HG02678 (cell line): ENCODE measurements around the gene GAS7.
A peak's percentile ranks its signal among the peaks of the same experiment; 100 is the strongest.

Experiments used
- ATAC-seq: cut with Tn5 transposase; IDR thresholded peaks from one replicate; pipeline ENCODE4 v1.9.1; 2021; ENCODE audit warnings: mild to moderate bottlenecking, moderate library complexity; ENCODE audit not compliant: unreplicated experiment

Gene GAS7

DNA sequence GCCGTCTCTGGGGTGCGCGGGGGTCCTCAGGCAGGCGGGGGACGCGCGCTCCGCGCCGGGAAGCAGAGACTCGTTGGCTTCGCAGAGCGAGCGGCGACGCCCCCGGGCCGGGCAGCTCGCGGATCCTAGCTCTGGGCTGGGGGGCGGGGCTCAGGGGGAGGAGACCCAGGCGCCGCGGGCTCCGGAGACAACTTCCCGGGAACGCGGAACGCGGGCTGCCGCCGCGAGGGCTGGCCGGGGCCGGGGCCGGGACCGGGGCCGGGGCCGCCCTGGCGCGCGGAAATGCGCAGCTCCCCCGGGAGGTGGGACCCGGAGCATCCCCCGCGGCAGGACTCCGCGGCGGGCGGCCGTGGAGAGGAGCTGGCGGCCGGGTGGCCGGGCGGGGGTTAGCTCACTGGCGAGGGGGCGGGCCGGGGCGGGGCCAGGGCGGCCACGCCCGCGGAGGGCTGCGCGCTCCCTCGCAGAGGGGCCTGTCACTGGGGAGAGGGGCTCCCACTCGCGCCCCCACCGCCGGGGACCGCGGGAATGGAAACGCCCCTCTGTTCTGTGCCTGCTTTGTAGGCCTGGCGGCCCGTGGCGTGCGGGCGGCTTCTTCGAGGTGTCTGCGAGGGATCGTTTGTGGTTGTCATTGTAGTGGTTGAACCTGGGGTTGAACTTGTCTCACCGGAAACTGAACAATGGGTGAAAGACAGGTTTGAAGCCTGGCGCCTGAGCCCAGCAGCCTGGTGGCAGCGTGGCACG lies at the start of gene GAS7:
GAS7 (minus strand) TSS at position 98 of the 741 bp plus-strand sequence.
- ATAC-seq, result no peak

DNA sequence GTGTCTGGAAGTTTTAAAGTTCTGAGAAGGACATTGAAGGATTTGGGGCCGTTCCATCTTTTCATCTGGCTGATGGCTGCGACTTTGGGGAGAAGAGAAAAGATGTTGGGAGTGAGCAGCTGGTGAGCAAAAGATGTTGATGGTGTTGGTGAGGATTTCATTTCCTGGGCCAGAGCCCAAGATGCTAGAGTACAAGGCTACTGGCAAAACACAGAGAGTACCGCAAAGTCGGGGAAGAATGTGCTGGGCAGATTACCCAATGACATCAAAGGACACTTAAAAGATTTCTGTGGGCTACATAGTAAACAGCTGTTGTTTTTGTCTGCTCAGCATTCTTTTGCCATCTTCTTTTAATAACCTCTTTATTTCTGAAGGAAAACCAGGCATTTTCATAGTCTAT lies 49.4 kb upstream of the GAS7 start:
- ATAC-seq, result no peak

DNA sequence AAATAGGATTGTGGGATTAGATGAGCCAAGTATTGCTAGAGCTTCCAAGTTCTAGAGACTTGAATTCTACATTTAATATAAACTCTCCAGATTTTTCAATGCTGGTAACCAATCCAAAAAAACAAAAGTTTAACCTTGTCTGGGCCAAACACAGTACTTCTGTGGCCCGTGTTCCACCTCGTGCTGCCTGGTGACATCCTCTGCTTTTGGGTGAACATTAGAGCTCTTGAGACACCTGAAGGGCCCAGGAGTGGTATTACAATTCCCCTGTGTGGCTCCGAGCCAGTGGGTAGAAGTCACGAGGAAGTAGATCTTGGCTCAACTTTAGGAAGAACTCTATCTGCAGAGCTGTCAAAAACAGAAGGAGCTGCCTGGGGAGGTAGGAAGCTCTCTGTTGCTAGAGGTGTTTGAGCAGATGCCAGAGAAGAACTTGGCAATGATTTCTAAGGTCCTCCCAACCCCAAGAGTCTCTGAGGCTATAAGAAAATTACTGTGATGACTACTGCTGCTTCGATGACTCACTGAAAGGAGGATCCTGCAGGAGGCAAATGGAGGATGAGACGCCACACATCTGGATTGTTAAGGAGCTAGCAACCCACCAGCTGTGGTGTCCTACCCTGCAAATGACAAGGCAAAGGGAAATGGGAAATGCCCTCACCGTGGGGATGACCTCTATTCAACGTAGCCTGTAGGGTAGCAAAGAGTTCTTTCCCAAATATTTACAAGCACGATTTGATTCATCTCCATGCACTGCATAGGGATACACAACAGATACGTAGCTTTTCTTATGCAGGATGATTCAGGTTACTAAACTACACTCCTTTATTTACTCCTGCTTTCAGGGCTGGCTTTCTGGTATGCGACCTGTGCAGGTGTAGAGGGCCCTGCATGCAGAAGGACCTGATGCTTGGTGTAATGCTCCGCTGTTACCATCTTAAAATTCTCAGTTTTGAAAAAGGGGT lies 45.8 kb upstream of the GAS7 start:
- no peak for ATAC-seq

DNA sequence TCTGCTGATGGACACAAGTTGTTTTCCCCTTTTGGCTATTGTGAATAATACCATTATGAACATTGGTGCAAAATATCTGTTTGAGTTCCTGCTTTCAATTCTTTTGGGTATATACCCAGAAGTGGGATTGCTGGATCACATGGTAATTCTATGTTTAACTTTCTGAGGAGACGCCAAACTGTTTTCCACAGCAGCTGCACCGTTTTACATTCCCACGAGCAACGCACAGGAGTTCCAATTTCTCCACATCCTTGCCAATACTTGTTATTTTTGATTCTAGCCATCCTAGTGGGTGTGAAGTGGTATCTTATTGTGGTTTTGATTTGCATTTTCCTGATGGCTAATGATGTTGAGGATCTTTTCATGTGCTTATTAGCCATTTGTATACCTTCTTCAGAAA lies 43.4 kb upstream of the GAS7 start:
- ATAC-seq, result no peak

DNA sequence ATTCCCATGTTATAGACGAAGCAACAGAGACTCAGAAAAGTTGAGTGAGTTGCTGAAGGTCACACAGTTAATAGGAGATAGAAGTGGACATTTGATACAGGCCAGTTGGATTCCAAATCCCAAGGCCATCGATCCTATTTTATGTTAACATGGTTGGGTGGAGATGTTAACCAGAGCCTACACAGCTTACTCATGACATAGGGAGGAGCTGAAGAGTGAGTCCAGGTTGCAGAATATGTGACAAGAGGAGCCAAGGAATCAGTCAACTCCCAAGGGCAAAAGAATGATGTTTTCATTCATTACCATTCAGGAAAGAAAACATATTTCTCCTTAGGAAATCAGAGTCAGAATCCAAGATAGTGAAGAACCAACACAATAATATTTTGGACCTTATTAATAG lies 40.3 kb upstream of the GAS7 start:
- ATAC-seq, result no peak

DNA sequence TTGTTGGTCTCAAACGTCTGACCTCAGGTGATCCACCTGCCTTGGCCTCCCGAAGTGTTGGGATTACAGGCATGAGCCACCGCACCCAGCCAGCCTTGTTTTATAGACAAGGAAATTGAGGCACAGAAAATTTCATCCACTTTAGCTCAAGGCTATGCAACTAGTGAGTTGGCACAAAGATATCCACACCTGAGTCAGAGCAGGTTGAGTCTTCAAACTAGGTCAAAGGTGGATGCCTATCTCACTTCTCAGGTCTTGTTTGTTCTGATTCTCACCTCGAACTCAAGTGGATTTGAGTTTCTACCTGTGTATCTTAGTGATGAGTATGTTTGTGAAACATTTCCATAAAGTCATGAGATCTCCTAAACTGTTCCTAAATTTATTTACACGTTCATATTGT lies 35.6 kb upstream of the GAS7 start:
- no peak for ATAC-seq

DNA sequence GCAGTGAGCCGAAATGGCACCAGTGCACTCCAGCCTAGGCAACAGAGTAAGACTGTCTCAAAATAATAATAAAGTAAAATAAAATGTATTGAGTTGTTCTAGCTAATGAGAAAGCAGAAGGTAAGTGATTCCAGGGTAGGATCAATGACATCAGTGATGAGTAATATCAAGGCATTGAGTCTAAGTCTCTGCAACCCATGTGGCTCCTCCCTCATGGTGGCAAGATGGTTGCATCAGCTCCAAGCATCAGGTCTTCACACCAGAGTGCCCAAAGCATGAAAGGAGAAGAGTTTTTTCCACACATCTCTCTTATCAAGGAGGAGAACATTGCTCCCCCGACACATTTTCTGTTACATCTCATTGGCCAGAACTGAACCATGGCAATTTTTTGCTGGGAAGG lies 34.8 kb upstream of the GAS7 start:
- ATAC-seq, result no peak

DNA sequence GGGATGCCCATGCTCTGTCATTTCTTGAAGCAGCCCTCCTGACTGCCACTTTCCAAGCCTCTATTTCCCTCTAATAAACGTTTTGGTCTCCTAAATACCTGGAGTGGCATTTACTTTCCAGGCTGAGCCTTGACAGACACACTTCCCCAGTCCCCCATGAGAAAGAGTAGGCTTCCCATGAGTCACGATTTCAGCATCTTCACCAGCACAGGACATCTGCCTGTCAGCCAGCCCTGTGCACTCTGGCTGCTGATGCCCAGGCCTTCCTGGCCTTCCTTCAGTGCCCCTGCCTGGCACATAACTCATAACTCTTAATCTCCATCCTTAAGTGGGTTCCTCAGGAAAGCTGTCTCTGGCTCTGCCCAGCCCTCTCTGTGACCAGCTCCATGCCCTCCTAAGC lies 30.8 kb upstream of the GAS7 start:
- no peak for ATAC-seq

DNA sequence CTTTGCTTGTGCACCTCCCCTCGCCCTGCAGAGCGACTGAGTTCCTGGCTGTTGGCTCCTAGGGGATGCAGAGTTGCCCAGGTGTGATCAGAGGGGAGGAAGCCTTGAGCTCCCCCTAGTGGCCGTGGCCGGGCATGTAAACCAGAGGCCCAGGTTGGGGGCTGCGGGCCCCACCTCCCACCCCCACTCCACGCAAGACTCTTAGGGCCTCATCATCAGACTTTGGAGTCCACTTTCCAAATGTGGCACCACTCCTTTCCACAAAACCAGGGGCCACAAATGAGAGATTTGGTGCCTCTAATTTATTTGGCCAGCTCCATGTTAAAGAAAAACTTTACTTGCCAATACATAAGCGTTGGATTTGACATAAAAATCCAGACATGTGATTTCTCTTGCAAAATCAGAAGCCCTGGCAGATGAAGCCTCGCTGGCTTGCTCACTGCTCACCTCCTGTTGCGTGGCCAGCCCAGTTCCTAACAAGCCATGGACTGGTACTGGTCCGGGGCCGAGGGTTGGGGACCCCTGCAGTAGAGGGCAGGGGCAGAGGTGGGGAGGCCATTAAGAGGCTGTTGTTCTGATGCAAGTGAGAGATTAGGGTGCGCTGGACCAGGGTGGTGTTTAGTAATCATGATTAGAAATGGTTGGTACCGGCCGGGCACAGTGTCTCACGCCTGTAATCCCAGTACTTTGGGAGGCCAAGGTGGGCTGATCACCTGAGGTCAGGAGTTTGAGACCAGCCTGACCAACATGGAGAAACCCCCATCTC lies 28.7 kb upstream of the GAS7 start:
- peak; percentile 49 for ATAC-seq

DNA sequence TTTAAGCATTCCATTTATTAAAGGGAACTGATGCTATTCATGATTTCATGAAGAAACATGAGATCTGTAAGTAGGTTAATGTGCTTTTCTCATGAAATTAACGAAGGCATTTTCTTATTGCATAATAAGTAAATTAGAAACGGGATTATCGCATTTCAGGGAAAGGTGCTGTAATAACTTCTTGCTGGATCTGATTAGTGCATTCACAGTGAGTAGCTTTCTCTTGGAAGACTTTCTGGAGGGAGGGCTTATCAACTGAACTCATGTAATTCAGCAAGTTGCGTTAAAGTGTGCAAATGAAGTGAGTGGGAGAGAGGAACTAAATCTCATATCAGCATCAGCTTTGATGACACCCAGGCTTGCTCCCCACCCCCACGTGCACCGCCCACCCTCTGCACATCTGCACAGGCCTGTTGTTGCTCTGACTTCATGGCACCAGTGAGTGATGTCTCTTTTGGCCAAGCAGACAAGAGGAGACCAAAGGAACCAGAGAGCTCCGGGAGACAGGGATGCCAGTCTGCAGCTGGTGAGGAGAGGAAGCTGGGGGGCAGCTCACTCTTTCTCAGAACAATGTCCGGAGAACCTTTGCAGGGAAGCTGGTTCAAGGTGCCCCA lies 26.3 kb upstream of the GAS7 start:
- no peak for ATAC-seq

DNA sequence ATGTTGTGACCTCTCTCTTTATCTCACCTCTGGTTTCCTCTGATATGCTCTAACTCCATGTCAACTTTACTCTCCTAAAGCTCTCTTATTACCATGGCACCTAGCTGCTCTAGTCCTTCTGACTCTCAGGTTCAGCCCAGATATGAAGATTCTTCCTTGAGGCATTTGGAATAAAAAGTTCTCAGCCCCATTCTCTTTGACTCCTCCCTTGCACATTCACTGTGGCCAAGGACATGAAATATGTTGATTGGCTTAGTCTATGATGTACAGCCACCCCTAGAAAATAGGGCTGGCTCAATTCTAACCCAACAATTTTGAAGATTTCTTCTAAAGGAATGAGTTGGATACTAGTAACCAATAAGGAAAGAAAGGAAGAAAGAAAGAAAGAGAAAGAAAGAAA lies 20.8 kb upstream of the GAS7 start:
- ATAC-seq, result no peak

DNA sequence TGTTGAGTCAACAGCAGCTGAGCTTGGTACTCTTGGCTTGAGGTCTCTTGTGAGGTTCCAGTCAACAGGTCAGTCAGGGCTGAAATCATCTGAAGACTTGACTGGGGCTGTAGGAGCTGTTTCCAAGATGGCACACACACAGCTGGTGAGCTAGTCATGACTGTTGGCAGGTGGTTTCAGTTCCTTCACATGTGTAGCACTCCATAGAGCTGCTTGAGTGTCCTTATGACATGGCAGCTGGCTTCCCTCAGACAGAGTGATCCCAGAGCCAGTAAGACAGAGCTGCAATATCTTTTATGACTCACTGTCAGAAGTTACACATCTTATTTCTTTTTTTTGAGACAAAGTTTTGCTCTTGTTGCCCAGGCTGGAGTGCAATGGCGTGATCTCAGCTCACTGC lies 19.5 kb upstream of the GAS7 start:
- ATAC-seq, result no peak

DNA sequence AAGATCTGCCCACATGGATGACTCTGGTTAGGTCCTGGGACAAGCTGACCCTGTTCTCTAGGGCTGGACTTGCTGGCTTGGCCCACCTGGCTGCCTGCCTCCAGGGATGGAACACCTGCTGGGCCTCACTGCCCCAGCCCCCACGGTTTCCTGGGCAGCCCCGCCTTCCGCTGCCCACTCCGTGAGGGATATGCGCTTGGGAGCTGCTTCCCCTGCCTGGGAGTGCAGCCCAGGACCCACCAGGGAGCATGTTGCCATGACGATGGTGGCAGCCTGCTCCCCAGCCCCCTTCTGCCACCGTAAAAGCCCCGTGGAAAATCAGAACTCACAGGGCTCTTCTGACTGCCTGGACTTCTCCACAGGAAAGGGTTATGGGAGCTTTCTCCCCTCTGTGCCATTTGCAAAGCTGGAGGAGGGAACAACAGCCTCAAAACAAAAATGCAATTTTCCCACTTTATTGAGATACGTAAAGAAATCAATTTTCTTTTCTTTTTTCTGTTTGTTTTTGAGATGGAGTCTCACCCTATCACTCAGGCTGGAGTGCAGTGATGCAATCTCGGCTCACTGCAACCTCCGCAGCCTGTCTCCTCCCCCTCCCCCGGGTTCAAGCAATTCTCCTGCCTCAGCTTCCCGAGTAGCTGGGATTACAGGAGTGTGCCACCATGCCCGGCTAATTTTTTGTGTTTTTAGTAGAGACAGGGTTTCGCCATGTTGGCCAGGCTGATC lies 18.0 kb upstream of the GAS7 start:
- no peak for ATAC-seq

DNA sequence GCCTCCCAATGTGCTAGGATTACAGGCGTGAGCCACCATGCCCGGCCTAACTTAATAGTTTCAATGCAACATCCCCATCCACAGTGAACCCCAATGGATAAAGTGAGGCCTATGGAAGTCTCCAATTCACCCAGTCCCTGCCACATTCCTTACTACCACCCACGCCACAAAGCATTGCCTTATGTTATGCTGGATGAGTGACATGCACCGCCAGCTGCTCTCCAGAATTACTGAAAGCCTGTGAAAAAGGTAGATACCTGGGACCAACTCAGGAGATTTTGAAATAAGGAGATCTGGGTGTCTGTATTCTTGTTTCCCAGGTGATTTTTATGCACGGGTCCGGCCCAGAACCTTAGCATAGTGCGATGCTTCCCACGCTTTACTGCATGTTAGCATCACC lies 16.9 kb upstream of the GAS7 start:
- ATAC-seq, result no peak

DNA sequence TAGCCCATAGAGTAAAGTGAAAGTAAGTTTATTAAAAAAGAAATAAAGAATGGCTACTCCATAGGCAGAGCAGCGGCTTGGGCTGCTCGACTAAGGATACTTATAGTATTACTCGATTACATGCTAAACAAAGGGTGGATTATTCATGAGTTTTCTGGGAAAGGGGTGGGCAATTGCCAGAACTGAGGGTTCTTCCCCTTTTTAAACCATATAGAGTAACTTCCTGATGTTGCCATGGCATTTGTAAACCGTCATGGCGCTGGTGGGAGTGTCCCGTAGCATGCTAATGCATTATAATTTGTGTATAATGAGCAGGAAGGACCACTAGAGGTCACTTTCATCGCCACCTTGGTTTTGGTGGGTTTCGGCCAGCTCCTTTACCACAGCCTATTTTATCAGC lies 13.3 kb upstream of the GAS7 start:
- ATAC-seq, result no peak

DNA sequence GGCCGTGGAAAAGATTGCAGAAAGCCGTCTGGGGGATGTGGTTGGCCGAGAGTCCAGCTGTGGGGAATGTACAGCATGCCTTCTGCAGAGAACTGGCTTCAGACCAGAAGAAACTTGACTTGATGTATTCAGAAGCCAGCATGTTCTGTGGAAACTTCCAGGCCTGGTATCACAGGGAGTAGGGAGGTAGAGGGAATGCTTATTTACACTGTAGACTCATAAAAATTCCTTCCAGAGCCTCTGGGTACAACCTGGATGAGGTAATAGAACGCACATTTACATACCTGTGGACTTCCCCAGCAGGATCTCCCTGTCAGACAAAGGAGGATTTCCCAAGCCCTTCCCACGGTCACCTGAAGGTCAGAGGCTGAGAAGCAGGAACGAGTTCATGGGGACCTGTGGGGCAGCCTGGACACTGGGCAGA lies 11.8 kb upstream of the GAS7 start:
- no peak for ATAC-seq

DNA sequence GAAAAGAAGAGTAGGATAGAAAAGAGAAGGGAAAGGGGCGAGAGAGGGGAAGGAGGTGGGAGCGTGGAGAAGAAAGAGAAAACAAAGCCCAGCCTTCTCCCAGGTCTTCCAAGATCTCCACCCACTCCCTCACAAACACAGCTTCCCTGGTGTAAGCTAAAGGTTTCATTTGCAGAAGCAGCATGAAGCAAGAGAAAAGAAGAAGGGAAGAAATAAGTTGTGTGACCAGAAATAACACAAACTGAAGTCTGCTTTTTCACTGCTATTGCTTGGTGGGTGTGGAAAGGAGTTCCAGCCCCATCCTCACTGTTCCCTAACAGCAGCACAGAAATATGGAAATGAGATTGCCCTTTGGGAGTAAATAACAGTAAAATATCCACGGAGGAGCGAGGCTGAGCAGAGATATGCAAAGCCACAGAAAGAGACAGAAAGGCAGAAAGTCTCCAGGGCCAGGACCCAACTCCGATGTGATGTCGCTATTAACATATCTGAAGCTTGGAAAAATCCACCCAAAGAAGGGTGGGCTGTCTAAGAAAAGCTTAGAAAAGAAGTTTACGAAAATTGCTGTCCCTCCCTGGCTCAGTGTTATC lies 10.3 kb upstream of the GAS7 start:
- ATAC-seq, result no peak

DNA sequence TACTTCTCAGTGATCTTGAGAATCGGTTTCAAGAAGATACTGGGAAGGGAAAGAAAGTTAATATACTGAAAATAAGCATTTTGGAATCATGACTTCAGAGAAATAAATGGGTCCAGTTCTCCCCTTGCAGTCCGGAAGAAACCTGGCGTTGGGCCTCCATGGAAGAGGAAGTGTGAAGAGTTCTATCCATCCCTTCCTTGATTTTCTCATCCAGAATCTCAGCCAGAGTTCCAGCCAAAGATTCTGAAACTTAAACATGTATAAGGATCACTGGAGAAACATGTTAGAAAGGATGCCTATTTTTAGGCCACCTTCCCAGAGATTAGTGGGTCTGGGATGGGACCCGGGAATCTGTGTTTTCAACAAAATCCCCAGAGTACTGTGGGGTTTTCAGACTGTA lies 8.7 kb upstream of the GAS7 start:
- no peak for ATAC-seq

DNA sequence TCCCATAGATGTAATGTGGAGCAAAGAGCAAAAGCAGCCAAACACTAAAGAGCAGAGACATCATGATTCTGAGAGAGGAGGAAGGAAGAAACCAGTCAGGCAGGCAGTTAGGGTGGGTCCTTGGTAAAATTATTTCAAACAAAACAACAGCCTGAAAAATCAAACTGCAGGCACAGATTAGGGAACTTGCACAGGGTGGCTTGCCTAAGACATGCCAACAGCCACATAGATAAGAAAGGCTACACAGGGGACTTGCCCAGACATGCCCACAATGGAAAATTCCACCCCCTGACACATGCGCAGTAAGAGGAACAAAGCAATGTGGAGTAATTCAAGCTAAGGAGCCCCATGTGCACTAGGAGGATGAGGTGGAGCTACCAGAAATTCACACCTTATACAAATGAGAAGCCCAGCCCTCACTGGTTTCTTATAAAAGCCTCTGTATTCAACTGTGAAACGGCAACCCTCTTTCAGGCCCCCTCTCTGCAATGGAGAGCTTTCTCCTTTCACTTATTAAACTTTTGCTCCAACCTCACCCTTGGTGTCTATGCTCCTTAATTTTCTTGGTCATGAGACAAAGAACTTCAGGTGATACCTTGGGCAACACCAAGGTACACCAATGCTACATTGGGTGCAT lies 7.3 kb upstream of the GAS7 start:
- ATAC-seq, result no peak
